Immature natural killer cell (primary cell): ENCODE measurements around the gene LIPN. TPM values are rescaled to one million over a fixed set of nuclear protein-coding genes. Genes with fewer than 3 reads are reported as not detected.

Source experiments
- DNase-seq, 3 donors: peaks; one replicate each; pipeline ENCODE4 v3.0.0; 2022; ENCODE audit warnings: mixed read lengths in 1 of 3
- H3K27ac Mint-ChIP-seq, 6 donors: one replicate each; pipeline ENCODE4 v1.8.0; 2020; ENCODE audit warnings: mixed read lengths in 6 of 6, mild to moderate bottlenecking in 5 of 6, inconsistent platforms in 4 of 6, moderate library complexity in 3 of 6
- H3K27me3 Mint-ChIP-seq, 3 donors: one replicate each; pipeline ENCODE4 v1.8.0; 2020 to 2021; ENCODE audit warnings: low read depth in 3 of 3, mild to moderate bottlenecking in 3 of 3, mixed read lengths in 3 of 3, moderate library complexity in 3 of 3, inconsistent platforms in 1 of 3
- H3K36me3 Mint-ChIP-seq, 3 donors: one replicate each; pipeline ENCODE4 v1.8.0; 2020; ENCODE audit warnings: mixed read lengths in 3 of 3, inconsistent platforms in 2 of 3, mild to moderate bottlenecking in 2 of 3
- H3K4me1 Mint-ChIP-seq, 2 donors: one replicate each; pipeline ENCODE4 v1.8.0; 2020; ENCODE audit warnings: inconsistent platforms in 2 of 2, mild to moderate bottlenecking in 2 of 2, mixed read lengths in 2 of 2, moderate library complexity in 1 of 2
- H3K4me3 Mint-ChIP-seq, 5 donors: one replicate each; pipeline ENCODE4 v1.8.0; 2020; ENCODE audit warnings: mild to moderate bottlenecking in 5 of 5, mixed read lengths in 5 of 5, inconsistent platforms in 3 of 5, moderate library complexity in 3 of 5
- H3K9me3 Mint-ChIP-seq, 6 donors: one replicate each; pipeline ENCODE4 v1.8.0; 2020; ENCODE audit warnings: mild to moderate bottlenecking in 6 of 6, mixed read lengths in 6 of 6, inconsistent platforms in 4 of 6, moderate library complexity in 3 of 6
- polyA plus RNA-seq, 3 donors: library from polyadenylated mRNA; unstranded; fragments of 300-500 nt; fragmentation: Illumina TruSeq; gene quantifications; one replicate each; pipeline ENCODE4 v1.2.3, GENCODE V29; 2021

Gene LIPN
- polyA plus RNA-seq, 3 donors from 2014 or later: not detected

DNA sequence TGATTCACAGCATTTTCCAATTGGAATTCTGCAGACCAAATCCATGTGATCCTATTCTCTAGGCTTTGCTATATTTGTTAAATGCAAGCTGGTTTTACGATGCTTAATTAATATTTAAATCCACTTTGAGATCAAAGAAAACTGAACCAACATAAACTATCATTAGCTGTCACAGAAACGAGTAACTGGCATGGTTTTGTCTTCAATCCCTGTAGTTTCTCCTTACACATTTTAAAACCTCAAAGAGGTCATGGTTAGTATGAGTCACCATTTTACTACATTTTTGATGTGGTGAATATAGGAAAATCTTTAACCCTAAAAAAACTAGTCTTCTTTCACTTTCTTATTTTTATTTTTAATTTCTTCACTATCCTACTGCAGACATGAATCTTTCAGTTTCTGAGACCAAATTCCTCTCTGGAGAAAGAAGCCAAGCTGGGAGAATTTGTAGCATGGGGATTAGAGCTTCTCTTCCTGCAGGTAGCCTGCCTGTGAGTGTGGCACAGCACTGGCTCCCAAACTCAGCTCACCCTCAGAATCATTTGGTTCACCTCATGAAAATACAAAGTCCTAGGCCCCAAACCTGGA, 34.0 kb downstream of the LIPN start:
- DNase-seq: peak in 2 of 3 donors; percentile 13 to 14
- no peaks in the 10 kb centered on the region for H3K36me3 Mint-ChIP-seq
- peak overlapping the region in 1 of 5 donors; percentile 30 for H3K4me3 Mint-ChIP-seq
- H3K9me3 Mint-ChIP-seq: no peaks in the 10 kb centered on the region
- peaks cover 1 to 4% (median 2%) of the 10 kb centered on the region in 3 donors for H3K27me3 Mint-ChIP-seq
- H3K27ac Mint-ChIP-seq: no peak overlapping the region
- peaks cover 12 to 24% of the 10 kb centered on the region in 2 donors for H3K4me1 Mint-ChIP-seq

DNA sequence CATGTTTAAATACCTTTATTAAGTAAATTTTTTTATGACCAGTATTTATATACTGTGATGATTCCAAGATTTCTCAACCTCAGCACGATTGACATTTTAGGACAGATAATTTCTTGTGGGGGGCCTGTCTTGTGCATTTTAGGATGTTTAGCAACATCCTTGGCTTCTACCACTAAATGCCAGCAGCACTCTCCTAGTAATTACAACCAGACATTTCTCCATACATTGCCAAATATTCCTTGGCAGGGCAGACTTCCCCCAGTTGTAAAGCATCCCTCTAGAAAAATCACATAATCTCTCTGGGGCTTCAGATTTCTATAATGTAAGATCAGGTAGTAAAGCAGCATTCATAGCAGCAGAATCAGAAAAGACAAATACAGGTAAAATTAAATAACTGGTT, 34.9 kb downstream of the LIPN start:
- no peak overlapping the region for H3K4me3 Mint-ChIP-seq
- peaks cover 12 to 24% of the 10 kb centered on the region in 2 donors for H3K4me1 Mint-ChIP-seq
- no peak for DNase-seq
- H3K27ac Mint-ChIP-seq: no peak overlapping the region
- H3K9me3 Mint-ChIP-seq: no peaks in the 10 kb centered on the region
- no peaks in the 10 kb centered on the region for H3K36me3 Mint-ChIP-seq
- peaks cover 1 to 4% (median 2%) of the 10 kb centered on the region in 3 donors for H3K27me3 Mint-ChIP-seq

DNA sequence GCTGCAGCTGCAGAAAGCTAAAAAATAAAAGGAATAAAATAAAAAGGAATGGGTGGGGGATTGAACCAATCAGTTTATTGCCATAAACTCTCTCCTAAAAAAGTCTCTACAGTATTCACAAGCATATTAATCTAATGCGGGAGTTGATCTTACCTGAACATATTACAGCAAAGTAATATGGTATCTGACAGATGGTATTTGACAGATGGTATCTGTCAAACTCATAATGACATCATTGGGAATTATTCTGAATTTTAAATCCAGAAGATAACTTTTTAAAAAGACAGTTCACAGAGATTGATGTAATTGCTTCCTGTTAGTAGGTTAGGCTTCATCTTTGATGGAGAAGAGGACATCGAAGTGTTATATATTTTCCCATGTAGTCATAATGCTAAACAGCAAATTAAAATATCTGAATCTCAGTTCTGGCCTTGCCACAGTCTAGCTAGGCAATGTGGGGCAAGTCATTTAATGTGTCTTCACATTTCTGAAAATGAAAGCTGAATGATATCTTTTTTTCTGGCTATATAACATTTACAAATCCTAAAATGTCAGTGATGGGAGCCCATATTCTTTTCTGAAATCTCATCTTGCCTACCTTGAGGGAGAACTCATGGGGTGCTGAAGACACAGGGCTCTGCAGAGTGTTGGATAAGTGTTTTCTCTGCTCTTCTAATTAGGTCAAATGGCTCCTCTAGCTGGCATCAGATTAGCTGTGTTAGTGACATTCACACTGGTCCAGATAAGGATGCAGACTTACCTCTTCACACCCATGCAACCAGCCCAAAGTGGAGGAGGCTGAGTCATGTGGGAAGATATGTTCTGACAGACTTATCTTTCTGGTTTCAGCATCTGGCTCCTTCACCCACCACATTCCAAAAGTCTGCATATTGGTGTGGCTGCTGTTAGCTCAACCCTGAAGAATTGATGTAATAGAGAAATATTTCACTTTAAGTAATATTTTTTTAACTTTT, 40.6 kb downstream of the LIPN start:
- H3K4me1 Mint-ChIP-seq: peaks cover 0 to 12% of the 10 kb centered on the region in 2 donors
- no peak for DNase-seq
- no peaks in the 10 kb centered on the region for H3K9me3 Mint-ChIP-seq
- H3K27me3 Mint-ChIP-seq: peaks cover 0 to 3% (median 2%) of the 10 kb centered on the region in 3 donors
- H3K36me3 Mint-ChIP-seq: no peaks in the 10 kb centered on the region
- no peak overlapping the region for H3K4me3 Mint-ChIP-seq
- no peak overlapping the region for H3K27ac Mint-ChIP-seq

DNA sequence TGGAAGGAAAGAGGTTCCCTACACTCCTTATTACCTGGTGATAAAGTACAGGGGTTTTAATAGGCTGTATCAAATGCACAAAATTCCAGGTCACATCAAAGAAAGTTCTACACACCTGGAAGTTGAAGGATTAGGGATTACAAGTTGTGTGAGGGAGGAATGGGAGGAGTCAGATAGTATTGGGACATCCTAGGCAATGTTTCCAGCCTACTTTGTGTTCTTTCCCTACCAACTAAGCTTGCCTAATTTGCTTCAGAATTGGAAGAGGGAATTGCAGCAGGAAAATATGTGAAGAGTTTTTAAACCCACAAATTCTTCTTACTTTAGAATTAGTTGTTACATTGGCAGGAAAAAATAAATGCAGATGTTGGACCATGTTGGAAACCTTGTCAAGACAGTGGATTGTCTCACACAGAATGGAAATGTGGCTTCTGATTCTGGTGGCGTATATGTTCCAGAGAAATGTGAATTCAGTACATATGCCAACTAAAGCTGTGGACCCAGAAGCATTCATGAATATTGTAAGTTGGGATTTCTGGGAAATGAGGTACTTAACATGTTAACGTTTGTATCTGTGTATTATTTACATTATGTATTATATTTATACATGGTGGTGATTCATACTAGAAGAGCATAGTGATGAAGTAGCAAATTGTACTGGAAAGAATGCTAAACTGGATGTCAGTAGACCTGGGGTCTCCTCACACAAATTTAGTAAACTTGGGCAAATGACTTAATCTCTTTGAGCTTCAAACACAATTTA, 42.9 kb downstream of the LIPN start, which contains the start of gene LIPM:
TSS of gene LIPM (plus strand) at position 208 of the 763 bp plus-strand sequence. CDS start at position 375, 167 bp downstream.
- Mint-ChIP-seq H3K4me1 (peaks cover 0 to 12% of the 10 kb centered on the region in 2 donors), H3K36me3 (no peaks in the 10 kb centered on the region), H3K4me3 (no peak within 1 kb of the TSS), H3K27me3 (peaks cover 0 to 3% (median 0%) of the 10 kb centered on the region in 3 donors), H3K9me3 (no peaks in the 10 kb centered on the region), H3K27ac (no peak within 1 kb of the TSS)
- no peak for DNase-seq

DNA sequence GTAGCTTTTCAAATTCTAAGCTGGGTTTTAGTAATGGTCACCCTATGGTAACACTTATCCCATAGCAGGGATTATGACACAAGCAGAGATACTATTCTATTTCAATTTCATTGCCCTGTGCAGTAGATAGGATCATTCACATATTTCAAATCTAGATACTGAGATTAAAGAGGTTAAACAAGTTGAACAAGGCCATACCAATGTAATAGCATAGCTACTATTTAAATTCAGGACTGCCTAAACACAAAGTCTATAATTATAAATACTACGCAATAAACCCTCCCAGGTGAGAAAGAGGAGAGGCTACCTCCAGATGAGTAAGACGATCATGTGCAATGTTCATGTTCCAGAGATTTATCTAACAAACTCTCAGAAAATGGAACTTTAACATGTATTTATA, 43.8 kb downstream of the LIPN start:
- Mint-ChIP-seq H3K36me3 (no peaks in the 10 kb centered on the region), H3K9me3 (no peaks in the 10 kb centered on the region), H3K4me1 (peaks cover 0 to 12% of the 10 kb centered on the region in 2 donors), H3K27me3 (peaks cover 0 to 1% (median 0%) of the 10 kb centered on the region in 3 donors), H3K27ac (no peak overlapping the region), H3K4me3 (no peak overlapping the region)
- no peak for DNase-seq

DNA sequence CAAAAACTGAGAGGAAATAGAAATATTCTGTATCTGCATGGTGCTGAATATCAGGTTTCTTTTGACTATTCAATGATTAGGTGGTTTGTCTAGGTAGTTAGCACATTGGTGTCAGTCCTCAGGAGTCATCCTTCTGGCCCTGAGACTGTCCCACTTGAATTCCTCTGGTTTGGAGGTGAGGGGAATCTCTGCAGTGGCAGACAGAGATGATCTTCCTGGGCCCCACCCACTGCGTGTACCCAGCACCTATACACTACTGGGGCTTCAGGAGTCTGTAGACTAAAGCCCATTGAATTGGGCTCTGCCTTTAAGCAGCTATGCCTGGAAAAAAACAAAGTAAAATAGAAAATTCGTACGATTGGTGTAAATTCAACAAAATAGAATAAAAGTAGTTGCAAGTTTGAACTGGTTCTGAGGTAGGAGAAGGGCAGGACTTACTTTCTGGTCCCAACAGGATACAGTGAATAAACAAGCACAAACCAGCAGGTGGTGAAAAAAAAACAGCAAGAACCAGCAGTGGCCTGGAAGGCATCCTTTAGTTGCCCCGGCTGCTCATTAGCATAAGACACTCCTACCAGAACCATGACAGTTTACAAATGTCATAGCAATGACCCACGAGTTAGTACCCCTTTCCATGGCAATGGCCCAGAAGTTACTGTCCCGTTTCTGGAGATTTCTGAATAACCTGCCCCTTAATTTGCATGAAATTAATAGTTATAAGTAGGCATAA, 44.4 kb downstream of the LIPN start:
- no peaks in the 10 kb centered on the region for H3K36me3 Mint-ChIP-seq
- H3K4me1 Mint-ChIP-seq: peaks cover 0 to 12% of the 10 kb centered on the region in 2 donors
- no peak overlapping the region for H3K27ac Mint-ChIP-seq
- H3K4me3 Mint-ChIP-seq: no peak overlapping the region
- DNase-seq: no peak
- H3K27me3 Mint-ChIP-seq: peaks cover 0 to 1% (median 0%) of the 10 kb centered on the region in 3 donors
- H3K9me3 Mint-ChIP-seq: no peaks in the 10 kb centered on the region

DNA sequence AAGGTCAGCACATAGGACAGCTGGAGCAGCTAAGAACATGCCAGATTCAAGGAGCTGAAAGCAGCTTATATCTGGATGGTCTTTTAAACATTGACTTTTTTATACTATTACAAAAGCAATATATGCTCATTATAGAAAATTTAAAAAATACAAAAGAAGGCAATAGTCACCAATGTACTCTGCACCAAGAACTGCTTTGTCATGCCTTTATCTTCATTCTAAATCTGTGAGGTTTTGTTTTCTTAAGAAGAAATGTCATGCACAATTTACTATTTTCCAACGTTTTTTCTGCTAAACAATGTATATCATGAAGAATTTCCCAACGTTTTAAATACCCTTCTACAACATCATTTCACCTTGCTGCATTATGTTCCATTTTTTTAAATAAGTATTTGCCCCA, 45.5 kb downstream of the LIPN start:
- H3K27me3 Mint-ChIP-seq: peaks cover 0 to 1% (median 0%) of the 10 kb centered on the region in 3 donors
- H3K4me3 Mint-ChIP-seq: no peak overlapping the region
- no peak for DNase-seq
- H3K36me3 Mint-ChIP-seq: no peaks in the 10 kb centered on the region
- H3K4me1 Mint-ChIP-seq: peaks cover 7 to 17% of the 10 kb centered on the region in 2 donors
- H3K27ac Mint-ChIP-seq: no peak overlapping the region
- H3K9me3 Mint-ChIP-seq: no peaks in the 10 kb centered on the region

DNA sequence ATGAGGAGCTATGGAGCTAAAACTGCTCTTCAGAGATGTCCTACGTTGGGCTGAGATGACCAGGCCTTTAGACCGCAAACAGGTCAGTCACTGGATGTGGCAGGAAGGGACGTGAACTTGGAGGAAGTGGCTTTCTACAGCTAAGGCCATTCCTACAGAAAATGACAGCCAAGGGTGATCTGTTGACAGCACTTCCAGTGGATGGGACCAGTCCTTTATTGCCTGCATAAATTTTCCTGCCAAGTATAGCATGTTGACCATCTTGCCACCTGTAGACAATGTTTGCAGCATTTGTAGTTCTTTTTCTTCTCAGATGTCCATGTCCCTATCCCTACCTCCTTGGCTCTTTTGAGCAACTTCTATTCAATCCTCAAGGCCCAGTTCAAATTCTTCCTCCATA, 46.1 kb downstream of the LIPN start:
- H3K9me3 Mint-ChIP-seq: no peaks in the 10 kb centered on the region
- peak overlapping the region in 1 of 6 donors; percentile 42 for H3K27ac Mint-ChIP-seq
- no peaks in the 10 kb centered on the region for H3K36me3 Mint-ChIP-seq
- H3K4me3 Mint-ChIP-seq: no peak overlapping the region
- peaks cover 0 to 1% (median 0%) of the 10 kb centered on the region in 3 donors for H3K27me3 Mint-ChIP-seq
- no peak for DNase-seq
- H3K4me1 Mint-ChIP-seq: peaks cover 8 to 14% of the 10 kb centered on the region in 2 donors

DNA sequence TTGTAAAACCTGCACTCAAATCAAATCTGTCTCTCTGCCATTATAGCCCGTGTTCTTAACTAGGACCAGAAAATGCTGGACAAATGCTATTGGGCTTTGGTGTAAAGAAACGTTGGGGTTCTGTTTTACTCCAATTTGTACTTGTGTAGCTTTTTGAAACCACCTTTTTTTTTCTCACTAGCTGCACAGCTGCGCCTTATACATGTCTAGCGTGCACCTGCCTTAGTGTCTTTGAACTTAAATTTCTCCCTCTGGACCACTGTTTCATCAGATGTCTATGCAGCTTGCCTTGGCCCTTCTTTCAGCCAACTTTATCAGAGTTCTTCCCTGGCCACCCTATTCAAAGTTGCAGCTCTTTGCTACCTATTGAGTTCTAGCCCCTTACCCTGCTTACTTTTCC, 49.8 kb downstream of the LIPN start:
- H3K36me3 Mint-ChIP-seq: no peaks in the 10 kb centered on the region
- no peak for DNase-seq
- H3K4me3 Mint-ChIP-seq: no peak overlapping the region
- H3K27ac Mint-ChIP-seq: peak overlapping the region in 1 of 6 donors; percentile 2
- H3K4me1 Mint-ChIP-seq: peaks cover 8 to 11% of the 10 kb centered on the region in 2 donors
- no peaks in the 10 kb centered on the region for H3K9me3 Mint-ChIP-seq
- no peaks in the 10 kb centered on the region for H3K27me3 Mint-ChIP-seq

DNA sequence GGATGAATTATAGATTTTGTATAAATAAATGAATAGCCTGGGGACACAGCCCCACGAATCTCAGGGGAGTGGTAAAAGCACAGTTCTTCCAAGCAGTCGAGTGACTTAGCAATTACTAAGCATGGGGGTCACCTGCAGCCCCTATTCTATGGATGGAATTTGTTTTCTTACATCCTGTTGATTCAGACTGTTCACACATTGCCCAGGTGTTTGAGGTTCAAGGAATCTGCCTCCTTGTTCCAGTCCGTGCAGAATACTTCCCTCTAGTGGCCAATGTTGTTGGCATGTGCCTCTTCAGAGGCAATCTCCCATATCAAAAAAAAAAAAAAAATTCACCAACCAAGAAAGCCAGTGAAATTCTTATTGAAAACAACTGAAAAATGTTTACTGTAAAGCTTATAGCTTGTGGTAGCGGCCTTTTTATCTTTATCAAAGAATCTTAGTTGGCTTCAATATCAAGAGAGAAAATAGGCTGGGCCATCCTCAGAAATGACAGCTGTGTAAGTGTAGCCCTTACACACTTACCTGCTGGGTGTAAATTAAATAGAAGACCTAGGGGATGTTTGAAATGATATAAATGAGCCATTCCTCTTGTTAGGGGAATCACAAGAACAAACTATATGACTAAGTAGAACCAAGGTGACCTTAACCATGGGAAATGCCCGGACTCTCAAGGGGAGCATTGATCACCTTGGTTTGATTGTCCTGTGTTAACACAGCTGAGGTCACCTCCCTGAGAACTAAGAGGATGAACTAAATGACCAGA, 50.6 kb downstream of the LIPN start:
- peaks cover 8 to 11% of the 10 kb centered on the region in 2 donors for H3K4me1 Mint-ChIP-seq
- H3K27me3 Mint-ChIP-seq: no peaks in the 10 kb centered on the region
- H3K9me3 Mint-ChIP-seq: no peaks in the 10 kb centered on the region
- peak; percentile 50 to 57 (median 52) for DNase-seq
- H3K4me3 Mint-ChIP-seq: no peak overlapping the region
- H3K27ac Mint-ChIP-seq: peak overlapping the region in 1 of 6 donors; percentile 17
- no peaks in the 10 kb centered on the region for H3K36me3 Mint-ChIP-seq

DNA sequence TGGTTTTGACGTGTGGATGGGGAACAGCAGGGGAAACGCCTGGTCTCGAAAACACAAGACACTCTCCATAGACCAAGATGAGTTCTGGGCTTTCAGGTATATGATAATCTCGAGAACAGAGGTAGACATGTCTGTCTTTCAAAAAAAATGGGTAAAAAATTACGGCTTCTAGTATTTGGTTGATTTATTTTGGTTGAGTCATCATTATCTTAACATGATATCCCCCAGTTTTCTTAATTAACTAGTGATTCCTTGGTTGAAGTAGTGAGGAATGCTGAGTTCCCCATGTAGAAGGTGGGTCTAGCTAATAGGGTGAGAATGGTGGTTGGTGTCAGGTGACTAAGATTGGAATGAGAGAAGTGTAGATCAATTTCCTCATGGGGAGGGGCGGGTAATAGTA, 53.4 kb downstream of the LIPN start:
- Mint-ChIP-seq H3K36me3 (no peaks in the 10 kb centered on the region), H3K27ac (peak overlapping the region in 1 of 6 donors; percentile 22), H3K4me1 (peaks cover 8 to 11% of the 10 kb centered on the region in 2 donors), H3K27me3 (no peaks in the 10 kb centered on the region), H3K9me3 (no peaks in the 10 kb centered on the region), H3K4me3 (no peak overlapping the region)
- no peak for DNase-seq

DNA sequence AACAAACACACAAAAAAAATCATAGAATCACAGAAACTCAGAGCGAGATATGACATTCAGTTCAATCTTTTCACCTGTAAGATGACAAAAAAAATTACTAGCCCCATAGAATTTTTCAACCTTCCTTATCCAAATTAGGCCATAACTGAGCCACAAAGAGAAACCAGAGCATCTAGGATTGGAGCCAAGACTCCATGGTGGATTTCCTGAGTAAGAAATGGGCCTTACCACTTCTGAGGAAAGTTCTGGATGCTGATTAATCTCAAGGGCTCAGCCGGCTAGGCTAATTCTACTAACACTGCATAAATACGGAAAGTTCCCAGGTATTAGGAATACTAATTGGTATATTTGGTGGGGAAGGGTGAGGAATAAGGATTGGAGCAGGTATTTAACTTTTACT, 59.5 kb downstream of the LIPN start:
- DNase-seq: no peak
- Mint-ChIP-seq H3K9me3 (no peaks in the 10 kb centered on the region), H3K4me3 (no peak overlapping the region), H3K27me3 (no peaks in the 10 kb centered on the region), H3K36me3 (peaks cover 0 to 3% (median 0%) of the 10 kb centered on the region in 3 donors), H3K27ac (no peak overlapping the region), H3K4me1 (peaks cover 8 to 17% of the 10 kb centered on the region in 2 donors)
